Measurements from ENCODE around the gene OXTR.

Gene OXTR

DNA sequence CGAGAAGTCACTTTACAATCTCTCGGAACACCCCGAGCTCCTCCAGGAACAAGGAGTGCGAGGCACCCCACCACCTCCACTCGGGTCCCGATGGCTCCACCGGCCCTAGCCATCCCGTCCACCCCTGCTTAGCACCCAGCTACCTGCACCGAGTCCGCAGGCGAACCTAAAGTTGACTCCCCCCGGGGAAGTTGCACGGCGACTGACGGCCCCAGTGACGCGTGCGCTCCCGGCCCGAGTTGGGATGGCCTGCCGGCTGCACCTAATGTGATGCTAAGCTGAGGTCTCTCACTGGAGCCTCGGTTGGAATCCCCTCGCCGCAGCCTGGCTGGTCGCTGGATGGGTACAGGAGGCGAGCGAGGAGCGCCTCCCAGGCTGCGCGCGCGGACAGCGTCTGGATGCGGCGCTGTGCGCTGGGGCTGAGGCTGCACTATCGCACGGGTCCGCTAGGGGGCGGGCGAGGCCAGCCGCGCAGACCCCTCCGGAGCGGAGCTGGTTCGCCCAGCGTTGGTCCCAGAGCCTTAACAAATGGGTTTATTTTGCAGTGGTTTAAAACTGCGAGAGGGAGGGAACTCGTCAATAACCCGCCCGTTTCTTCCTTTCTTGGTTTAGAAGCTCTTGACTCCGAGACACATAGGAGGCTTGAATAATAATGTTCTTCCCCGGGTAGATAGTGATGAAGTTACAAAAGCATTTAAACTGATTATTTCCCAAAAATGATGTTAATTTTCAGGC lies at the start of gene OXTR:
TSS of gene OXTR (minus strand) at position 526 of the 735 bp plus-strand sequence. CDS start 1,426 bp downstream, outside the sequence.
- no peak for DNase-seq

DNA sequence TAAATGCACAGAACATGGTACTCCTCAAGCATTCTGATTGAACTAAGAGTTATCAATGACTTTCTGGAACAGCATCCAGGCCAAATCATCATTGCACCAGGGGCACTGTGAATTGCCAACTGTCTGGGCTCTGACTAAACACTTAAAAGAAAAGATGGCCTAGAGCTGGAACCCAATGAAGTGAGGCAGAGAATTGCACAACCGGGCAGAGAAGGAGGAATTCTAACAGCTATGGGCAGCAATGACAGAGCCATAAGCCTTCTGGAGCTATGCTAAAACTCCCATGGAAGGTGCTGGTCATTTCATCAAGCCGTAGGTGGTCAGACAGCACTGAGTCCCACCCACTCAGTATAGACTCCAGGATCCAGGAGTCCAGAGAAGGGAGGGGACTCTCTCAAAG lies 48.1 kb upstream of the OXTR start:
- DNase-seq = no peak

DNA sequence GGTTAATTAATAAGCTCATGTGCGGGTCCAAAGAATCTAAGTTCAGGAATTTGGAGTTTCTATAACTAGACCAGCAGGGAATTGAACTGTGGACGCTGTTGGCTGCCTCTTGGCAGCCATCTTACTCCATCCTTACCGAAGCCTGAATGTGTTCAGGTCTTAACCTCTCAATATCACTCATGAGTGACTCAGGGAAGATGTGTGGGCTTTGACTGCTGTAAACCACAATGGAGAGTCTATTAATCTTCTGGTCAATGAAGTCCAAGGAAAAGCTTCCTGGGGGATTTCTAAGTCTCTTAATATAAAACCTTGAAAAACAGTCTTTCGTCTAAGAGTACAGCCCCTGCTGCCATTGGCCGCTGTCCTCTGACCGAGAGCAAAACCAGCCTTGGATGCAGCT lies 46.7 kb upstream of the OXTR start:
- DNase-seq = no peak

DNA sequence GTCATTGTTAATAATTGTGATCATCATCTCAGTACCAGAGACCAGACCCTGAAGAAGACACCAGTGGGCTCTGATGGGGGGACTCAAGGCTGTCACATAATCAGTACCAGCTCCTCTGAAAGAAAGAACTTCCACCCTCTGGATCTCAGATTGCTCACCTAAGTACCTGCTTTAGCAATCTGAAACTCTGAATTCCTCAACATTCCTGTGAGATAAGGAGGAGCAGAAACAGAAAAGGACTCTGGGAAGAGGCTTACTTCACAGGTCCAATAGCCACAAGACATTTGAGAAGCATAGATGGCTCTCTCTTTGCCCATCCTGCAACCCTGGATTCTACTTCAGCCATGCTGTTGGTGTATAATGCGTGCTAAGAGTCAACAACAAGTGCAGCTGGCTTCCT lies 44.0 kb upstream of the OXTR start:
- no peak for DNase-seq

DNA sequence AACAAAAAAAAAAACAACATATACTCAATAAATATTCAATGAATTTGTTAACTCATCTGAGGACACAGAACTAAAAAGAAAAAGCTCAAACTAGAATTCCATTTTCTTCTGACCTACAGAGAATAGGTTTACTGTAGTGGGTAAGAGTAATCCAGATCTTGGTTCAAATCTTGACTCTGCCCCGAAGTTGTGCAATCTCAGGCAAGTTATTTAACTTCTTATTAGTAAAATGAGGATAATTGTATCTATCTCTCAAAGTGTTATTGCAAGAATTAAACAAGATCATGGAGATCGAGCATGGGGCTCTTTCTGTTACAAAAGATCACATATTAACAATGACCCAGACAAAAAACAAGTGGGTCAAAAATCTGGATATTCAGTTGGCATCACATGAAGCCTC lies 41.1 kb upstream of the OXTR start:
- DNase-seq = no peak

DNA sequence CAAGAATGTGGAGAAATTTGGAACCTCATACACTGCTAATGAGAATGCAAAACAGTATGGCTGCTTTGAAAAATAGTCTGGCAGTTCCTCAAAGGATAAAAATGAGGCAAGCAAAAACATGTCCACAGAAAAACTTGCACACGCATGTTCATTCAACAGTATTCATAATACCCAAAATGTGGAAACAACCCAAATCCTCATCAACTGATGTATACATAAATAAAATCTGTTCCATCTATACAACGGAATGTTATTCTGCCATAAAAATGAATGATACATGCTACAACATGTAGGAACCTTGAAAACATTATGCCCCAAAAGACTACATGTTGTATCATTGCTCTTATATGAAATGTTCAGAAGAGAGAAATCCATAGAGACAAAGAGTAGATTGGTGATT lies 36.4 kb upstream of the OXTR start:
- no peak for DNase-seq

DNA sequence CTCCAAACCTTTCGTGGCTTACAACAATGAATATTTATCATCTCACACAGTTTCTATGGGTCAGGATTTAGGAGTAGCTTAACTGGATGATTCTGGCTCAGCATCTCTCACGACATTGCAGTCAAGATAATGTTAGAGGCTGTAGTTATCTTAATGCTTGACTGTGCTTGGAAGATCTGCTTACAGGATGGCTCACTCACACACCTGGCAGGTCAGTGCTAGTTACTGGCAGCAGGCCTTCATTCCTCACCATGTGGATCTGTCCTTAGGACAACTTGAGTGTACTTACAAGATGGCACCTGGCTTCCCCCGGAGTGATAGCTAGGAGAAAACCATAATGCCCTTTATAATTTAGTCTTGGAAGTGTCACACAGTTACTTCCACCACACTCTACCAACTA lies 32.8 kb upstream of the OXTR start:
- no peak for DNase-seq

DNA sequence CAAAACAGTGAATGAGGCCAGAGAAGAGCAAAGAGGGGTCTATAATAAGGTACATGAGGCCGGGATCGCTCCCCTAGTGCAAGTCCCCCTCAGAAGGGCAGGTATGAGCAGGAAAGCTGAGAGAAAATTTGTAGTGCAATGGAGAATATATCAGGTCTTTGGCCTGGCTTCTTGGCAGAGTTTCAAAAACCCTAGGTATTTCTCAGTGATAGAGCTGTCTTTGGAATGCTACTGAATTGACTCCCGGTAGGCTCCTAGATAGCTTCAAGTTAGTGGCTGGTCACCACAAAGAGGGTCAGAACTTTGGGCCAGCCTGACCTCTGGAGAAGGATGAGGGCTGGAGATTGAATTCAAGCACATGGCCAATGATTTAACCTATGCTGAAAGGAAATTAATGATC lies 30.6 kb upstream of the OXTR start:
- no peak for DNase-seq

DNA sequence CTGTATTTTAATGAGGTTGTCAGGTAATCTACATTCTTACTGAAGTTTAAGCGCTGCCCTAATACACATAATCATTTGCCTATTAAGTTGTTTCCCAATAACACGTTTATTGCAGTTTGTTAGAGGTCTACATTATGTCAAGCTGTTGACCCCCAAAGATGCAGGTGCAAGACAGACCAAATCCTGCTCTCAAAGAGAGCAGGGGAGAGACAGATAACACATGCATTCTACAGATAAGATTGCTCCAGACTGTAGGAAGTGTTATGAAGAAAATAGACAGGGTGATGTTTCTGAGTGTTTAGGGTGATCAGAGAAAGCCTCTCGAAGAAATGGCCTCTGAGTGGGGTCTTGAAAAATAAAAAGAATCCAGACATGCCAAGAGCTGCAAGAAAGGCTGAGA lies 24.8 kb upstream of the OXTR start:
- no peak for DNase-seq

DNA sequence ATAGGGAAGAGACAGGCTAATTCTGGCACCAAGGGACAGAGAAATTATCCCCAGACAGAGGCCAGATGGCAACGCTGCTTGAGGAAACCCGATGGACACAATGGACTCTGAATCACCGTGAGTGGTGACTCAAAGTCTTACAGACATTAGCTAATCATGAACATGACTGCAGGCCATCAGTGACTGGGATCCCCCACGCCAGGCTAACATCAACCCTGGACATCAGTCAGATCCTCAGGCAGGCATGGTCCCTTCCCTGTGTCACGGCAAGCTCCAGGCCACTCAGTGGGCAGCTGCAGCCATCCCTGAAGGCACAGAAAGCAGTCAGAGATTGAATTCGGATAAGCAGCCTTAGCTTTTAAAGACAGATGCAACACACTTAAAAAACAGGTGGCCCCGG lies 23.8 kb upstream of the OXTR start:
- no peak for DNase-seq

DNA sequence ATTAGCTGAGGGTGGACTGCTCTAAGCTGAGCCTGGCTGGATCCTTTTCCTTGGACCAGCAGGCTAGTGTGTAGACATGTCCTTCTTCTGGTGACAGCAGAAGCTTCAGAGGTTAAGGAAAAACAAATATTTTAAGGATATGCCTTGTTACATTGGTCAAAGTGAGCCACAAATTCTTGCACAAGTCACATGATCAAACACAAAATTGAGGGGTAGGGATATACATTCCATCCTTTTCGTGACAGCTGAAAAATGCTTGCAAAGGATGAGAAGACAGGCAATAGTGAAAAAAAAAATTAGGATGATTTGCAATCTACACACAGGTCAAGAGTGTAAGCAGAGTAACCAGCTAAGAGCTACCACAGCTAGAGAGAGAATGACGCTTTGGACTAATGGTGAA lies 21.1 kb upstream of the OXTR start:
- DNase-seq = no peak

DNA sequence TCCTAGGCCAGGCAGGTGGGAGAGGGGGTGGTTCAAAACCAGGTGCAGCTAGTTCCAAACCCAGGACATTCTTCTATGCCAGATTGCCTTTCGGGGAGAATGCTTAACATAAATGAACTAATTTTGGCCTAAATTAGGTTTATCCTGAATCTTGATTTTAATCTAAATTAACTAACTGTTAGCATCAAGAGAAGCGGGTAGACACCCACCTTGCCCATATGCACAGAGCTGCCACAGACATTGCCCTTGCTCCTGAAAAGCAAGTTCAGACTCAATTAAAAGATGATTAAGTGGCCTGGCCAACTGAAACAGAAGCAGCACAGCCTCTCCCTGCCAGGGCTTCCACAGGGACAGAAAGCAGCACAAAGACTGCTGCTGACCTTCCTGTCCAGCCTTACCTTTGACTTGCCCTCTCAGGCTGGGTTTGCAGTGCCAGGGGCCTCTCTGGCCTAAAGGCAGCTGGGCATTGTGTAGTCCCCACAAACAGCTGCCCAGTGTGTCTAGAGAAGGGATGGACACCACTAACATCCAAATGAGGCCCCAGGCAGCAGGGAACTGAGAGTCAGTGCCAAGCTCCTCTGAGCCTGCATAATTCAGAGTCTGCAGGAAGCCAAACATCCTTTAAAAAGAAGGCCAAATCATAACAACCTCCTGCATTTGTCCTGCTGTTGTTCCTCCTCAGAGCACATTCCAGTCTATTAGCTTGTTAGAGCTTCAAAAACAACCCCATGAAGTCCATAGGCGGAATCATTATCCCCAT lies 15.4 kb upstream of the OXTR start:
- no peak for DNase-seq

DNA sequence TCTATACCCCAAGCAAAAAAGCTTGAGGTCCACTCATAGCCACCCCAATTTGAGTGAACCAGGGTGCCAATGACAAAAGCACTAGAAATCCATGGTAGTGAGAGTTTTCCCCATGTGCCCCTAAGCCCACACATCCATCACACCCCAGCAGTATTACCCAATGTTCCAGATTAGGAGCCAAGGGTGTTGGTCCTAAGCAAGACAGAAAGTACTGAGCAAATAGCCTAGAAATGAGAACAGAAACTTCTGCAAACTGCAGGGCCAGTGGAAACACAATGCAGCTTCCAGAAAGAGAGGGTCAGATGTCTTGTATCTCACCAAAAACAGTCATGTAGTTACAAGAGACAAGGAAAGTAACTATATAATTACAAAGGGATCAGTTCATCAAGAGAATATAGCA lies 10.9 kb upstream of the OXTR start:
- no peak for DNase-seq

DNA sequence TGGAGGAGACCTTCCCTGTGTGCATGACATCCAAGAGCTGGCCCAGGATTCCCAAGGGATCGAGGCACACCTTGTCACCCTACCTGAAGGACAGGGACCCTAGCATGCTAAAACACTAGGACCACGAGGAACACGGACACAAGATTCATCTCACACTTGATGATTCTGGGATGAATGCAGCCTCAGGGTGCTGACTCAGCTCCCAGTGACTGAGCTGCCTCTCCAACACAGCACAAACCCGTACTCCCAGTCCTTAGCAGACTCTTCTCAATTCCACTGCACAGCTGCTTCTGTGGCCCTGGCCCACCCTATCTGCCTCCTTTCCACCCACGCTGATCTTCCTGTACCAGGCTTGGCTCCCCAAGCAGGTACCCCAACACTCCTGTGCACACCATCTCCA lies 9.1 kb upstream of the OXTR start:
- no peak for DNase-seq

DNA sequence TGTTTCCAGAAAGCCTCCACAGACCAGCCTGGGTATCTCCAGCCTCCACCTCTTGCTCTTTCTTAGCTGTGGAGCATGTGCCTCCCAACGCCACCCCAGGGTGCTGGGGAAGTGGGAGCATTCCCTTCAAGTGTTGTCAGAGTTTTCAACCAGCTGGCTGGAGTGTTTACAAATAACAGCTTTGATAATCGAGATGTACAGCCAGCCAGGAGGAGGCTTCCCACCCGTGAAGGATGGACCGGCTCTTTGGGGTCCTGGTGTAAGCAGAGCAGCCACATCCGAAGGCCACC lies 8.5 kb upstream of the OXTR start:
- no peak for DNase-seq

DNA sequence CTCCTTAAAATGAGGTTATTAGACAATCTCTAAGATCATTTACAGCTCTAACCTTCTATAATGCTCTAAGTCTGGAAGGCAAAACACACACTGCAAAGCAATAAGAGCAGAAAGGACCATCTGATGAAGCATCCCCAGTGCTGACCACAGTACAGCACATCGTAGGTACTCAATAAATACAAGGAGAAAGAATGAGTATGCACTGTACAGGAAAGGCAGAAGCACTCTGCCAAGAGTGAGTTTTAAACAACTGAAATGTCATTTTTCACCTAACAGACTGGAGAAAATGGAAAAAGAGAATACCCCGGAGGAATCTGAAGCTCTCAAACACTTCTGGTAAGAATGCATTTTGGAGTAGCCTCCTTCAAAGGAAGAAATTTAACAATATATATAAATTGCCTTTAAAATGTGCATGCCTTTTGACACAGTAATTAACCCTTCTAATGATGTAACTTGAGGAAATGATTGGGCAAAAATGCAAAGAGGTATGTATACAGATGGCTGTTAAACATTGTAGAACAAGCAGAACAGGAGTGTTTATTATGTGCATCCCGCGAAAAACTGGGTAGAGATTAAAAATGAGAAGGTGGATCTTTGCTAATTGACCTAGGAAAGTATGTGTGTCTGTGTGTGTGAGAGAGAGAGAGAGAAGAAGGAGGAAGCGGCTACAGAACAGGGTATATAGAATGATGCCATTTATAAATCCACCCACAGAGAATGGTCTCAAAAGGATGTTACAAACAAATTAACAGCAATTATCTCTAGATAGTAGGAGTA lies 8.0 kb upstream of the OXTR start:
- no peak for DNase-seq

DNA sequence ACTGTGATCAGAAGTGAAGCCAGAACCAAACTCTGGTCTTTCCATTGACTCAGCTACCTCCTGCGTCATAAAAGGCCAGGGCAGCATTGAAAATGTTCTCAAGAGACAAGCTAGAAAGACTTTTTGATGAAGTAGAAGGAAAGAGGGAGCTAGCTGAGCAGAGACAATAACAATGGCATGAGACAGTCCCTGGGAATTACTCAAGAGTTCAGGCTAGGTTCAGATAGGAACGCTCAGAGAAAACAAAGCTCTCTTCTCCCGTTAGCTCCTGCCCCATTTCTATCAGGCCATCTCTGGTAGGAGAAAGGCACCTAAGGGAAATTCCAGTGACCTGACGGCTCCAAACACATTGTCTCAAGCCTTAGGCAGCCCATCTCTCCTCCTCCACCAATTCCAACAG lies 7.0 kb upstream of the OXTR start:
- no peak for DNase-seq

DNA sequence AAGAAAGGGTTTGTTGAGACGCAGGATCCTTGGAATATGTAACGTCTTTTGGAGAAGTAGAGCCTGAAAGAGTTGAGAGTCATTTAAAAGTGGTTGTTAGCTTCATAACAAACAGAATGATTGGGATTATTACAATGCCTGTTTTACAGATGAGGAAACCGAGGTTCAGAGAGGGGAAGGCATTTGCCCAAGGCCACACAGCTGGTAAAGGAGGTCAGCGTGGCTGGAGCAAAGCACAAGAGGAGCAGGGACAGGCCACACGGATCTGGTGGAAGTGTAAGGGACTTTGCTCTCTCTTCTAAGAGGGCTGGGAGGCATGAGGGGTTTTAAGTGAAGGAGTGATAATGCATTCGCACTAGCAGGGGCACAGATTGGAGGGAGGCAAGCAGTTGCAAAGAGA lies 6.2 kb upstream of the OXTR start:
- no peak for DNase-seq

DNA sequence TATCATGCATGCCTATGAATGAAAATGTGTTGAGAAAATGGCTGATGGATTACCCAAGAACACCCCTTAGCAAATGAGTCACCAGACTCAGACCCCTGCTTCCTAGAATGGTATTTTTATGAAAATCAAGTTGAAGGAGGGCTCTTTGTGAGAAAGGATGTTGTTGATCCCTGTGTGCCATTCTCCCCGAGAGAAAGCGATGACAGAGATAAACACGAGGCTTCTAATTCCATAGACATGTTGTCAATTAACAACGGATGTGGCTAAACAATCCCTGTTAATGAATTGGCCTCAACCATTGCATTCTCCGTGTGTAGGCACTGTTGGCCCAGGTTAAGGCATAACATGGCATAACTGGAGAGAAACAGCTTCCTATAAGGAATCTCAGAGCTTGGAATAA lies 5.8 kb upstream of the OXTR start:
- DNase-seq = no peak

DNA sequence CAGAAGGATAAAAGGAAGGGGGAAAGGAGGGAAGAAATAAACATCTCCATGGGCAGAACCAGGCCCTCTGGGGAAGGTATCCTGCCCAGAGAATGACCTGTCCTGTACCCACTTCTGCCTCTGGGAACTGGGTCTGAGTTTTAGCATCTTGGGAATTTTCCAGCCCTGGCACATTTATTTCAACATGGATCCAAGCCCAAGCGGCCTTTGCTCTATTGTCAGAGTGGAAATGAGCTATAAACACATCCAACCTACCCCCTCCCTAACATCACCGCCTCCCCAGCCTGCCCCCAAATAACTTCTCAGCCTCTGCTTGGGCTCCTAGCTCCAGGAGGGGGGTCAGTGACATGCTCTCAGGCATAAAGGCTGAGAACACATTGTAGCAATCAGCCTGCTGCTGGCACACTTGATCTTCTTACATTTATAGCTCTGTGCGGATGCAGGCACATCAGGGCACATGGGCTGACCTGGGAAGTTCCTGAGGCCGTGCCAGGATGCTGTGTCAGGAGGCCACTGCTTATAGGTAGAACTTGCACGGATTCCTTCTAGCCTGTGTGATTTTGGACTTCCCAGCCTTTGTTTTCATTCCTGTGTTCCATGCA lies 4.6 kb upstream of the OXTR start:
- no peak for DNase-seq

DNA sequence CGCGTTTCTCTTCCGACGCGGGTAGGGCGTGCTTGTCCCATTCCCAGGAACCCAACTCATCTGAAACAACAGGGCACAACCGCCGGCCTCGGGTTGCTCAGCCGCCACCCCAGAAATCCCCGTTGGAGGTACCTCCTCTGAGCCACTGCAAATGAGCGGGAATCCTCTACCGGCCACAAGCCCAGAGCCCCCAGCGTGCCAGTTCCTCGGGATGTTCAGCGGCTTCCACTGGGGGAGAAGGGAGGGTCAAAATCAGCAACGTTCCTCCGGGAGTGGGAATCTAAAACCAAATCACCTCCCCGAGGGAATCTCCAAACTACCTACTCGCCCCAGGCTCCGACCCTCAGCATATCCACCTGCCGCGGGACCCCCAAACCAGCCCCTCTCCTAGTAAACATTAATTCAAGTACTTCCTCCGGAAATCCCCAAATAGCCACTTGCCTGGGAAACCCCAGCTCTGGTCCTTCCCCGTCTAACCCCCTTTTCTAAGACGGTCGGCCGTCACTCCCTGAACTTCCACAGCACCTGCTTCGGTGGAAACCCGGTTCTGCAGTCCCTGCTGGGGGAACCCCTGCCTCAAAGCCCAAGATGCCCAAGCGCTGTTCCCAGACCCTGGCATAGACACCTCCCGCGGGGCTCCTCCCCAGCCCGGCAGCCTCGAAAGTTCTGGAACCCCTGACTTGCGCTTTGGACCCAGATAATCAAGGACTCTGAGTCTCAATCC lies 887 bp downstream of the OXTR start:
- no peak for DNase-seq

DNA sequence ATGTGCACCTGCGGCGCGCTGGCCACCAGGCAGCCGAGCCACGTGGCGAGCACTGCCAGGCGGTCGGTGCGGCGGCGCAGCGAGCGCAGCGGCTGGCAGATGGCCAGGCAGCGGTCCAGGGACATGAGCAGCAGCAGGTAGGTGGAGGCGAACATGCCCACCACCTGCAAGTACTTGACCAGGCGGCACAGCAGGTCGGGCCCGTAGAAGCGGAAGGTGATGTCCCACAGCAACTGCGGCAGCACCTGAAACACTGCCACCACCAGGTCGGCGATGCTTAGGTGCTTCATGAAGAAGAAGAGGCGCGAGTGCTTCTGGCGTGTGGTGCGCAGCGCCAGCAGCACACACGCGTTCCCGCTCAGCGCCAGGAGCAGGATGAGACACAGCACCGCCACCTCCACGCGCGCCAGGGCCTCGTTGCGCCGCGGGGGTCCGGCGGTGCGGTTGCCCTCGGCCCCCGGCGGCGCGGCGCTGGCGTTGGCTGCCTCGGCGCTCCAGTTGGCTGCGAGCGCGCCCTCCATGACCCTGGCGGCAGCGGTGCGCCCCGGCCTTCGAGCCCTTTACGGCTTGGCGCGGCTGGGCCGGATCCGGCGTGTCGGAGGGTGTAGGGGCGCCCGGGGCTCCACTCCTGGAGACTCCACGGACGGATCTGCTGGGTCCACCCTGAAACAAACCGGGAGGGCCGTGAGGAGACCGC lies 1.6 kb downstream of the OXTR start:
- DNase-seq = no peak

Data from NCI-H2081 treated with DMSO at 0.1 percent for 48 hours (cell line).